ENCODE results near the gene DCTN1. TPM values are rescaled to one million over a fixed set of nuclear protein-coding genes. Genes with fewer than 3 reads are reported as not detected.

The DCTN1 gene
- total RNA-seq, 2 donors from 2014 or later: 159 to 213 TPM

DNA sequence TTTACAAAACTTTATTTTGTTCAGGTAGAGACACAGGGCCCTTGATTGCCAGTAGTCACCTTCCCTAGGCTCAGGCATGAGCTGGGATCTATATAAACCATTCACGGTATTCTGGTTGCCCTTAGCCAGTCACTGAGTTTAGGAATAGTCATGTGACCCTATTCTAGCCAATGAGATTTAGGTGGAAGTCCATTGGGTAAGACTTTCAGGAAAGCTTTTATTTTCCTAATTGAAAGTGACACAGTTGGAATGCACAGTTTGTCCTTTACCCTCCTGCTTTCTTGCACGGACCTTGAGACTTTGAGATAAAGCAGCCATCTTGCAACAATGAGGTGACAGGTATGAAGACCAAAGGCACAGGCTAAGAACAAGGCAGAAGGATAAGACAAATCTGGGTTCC, 58.4 kb downstream of the DCTN1 start:
- no peak for DNase-seq
- TF ChIP-seq, protein P1, sequence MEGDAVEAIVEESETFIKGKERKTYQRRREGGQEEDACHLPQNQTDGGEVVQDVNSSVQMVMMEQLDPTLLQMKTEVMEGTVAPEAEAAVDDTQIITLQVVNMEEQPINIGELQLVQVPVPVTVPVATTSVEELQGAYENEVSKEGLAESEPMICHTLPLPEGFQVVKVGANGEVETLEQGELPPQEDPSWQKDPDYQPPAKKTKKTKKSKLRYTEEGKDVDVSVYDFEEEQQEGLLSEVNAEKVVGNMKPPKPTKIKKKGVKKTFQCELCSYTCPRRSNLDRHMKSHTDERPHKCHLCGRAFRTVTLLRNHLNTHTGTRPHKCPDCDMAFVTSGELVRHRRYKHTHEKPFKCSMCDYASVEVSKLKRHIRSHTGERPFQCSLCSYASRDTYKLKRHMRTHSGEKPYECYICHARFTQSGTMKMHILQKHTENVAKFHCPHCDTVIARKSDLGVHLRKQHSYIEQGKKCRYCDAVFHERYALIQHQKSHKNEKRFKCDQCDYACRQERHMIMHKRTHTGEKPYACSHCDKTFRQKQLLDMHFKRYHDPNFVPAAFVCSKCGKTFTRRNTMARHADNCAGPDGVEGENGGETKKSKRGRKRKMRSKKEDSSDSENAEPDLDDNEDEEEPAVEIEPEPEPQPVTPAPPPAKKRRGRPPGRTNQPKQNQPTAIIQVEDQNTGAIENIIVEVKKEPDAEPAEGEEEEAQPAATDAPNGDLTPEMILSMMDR (conservative IDR thresholded peaks at IDR 0.05): no peak
- no peak overlapping the region for H3K4me3 ChIP-seq (ENCODE audit: low read length)
- H3K4me3 Mint-ChIP-seq: no peak overlapping the region
- no peaks in the 10 kb centered on the region for H3K4me1 ChIP-seq (ENCODE audit: control insufficient read depth, insufficient read depth, low read length)
- H3K27me3 ChIP-seq (ENCODE audit: control insufficient read depth, insufficient read depth, low read length, poor library complexity, severe bottlenecking): peaks cover 3% of the 10 kb centered on the region
- H3K36me3 ChIP-seq (ENCODE audit: control insufficient read depth, insufficient read depth, low read length): no peaks in the 10 kb centered on the region
- H3K27ac ChIP-seq (ENCODE audit: low read depth, low read length): no peak overlapping the region
- no peaks in the 10 kb centered on the region for H3K27me3 Mint-ChIP-seq (ENCODE audit: insufficient read depth)
- H3K9me3 ChIP-seq (ENCODE audit: control insufficient read depth, low read length): no peaks in the 10 kb centered on the region
- no peak overlapping the region for H3K27ac Mint-ChIP-seq
- 93 to 96% methylated on average over 2 of the region's 2 CpGs for WGBS, 2 experiments (ENCODE audit: insufficient coverage in 1 of 2, insufficient read length in 1 of 2)
- H3K36me3 Mint-ChIP-seq (ENCODE audit: low read depth): no peaks in the 10 kb centered on the region
- H3K9ac ChIP-seq (ENCODE audit: extremely low read depth, low read length, poor library complexity, severe bottlenecking): no peak overlapping the region
- H3K4me1 Mint-ChIP-seq: no peaks in the 10 kb centered on the region
- H3K9me3 Mint-ChIP-seq: no peaks in the 10 kb centered on the region

DNA sequence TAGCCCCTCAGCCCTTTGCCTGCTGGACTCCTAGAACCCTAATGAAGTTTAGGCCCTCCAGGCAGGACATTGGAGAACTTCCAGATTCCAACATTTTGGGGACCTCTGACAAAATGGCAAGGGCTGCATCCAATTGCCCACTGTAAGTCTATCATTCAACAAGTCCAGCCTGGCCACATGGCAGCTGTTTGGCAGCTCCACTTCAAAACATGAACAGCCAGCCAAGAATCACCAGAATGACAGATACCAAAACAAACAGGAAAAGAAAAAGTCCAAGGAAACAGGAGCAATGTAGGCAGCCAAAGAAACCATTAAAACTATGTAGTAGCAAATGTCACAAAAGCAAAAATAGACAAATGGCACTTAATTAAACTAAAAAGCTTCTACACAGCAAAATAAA, 62.4 kb downstream of the DCTN1 start:
- TF ChIP-seq, protein P1 (conservative IDR thresholded peaks at IDR 0.05): no peak
- no peak overlapping the region for H3K27ac ChIP-seq (ENCODE audit: low read depth, low read length)
- H3K27me3 Mint-ChIP-seq (ENCODE audit: insufficient read depth): no peaks in the 10 kb centered on the region
- DNase-seq: no peak
- no peaks in the 10 kb centered on the region for H3K9me3 ChIP-seq (ENCODE audit: control insufficient read depth, low read length)
- H3K4me1 ChIP-seq (ENCODE audit: control insufficient read depth, insufficient read depth, low read length): no peaks in the 10 kb centered on the region
- no peak overlapping the region for H3K27ac Mint-ChIP-seq
- no peak overlapping the region for H3K9ac ChIP-seq (ENCODE audit: extremely low read depth, low read length, poor library complexity, severe bottlenecking)
- H3K36me3 ChIP-seq (ENCODE audit: control insufficient read depth, insufficient read depth, low read length): no peaks in the 10 kb centered on the region
- H3K27me3 ChIP-seq (ENCODE audit: control insufficient read depth, insufficient read depth, low read length, poor library complexity, severe bottlenecking): no peaks in the 10 kb centered on the region
- H3K4me3 ChIP-seq (ENCODE audit: low read length): no peak overlapping the region
- H3K4me3 Mint-ChIP-seq: no peak overlapping the region
- no peaks in the 10 kb centered on the region for H3K36me3 Mint-ChIP-seq (ENCODE audit: low read depth)
- H3K4me1 Mint-ChIP-seq: no peaks in the 10 kb centered on the region
- H3K9me3 Mint-ChIP-seq: no peaks in the 10 kb centered on the region

DNA sequence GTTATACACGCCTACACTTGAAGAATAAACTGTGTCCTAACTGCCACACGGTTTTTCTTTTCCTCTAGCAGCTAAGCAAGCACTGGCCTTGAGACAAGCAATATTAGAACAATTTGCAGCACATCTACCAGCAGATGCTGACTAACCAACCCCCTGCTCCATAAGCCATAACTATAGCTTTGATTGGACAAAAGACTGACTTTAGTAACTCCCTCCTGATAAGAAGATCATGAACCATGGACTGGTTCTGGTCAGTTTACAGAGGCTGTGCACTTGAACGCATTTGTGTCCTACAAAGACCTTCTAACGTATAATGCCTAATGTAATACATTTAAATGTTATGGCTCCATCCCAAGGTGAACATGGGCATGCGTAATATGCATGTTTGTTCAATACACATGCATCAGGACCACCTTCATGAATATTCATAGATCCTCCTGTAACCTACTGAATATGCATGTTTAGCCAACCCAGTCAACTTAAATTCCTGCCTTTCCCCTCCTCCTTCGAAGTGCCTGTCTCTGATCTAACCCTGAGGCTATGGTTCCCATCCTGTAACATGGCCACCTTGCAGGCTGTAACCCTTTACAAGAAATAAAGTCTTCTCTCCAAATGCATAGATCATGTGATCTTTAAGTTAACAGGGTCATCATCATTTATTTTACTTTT, 63.4 kb downstream of the DCTN1 start:
- TF ChIP-seq, protein P1 (conservative IDR thresholded peaks at IDR 0.05): no peak
- Histone ChIP-seq H3K4me1 (ENCODE audit: control insufficient read depth, insufficient read depth, low read length) (no peaks in the 10 kb centered on the region), H3K4me3 (ENCODE audit: low read length) (no peak overlapping the region), H3K27me3 (ENCODE audit: control insufficient read depth, insufficient read depth, low read length, poor library complexity, severe bottlenecking) (no peaks in the 10 kb centered on the region), H3K27ac (ENCODE audit: low read depth, low read length) (no peak overlapping the region), H3K9me3 (ENCODE audit: control insufficient read depth, low read length) (no peaks in the 10 kb centered on the region), H3K9ac (ENCODE audit: extremely low read depth, low read length, poor library complexity, severe bottlenecking) (no peak overlapping the region), H3K36me3 (ENCODE audit: control insufficient read depth, insufficient read depth, low read length) (no peaks in the 10 kb centered on the region)
- no peak overlapping the region for H3K4me3 Mint-ChIP-seq
- H3K27me3 Mint-ChIP-seq (ENCODE audit: insufficient read depth): no peaks in the 10 kb centered on the region
- no peak for DNase-seq
- 80 to 81% methylated on average over 5 to 6 of the region's 6 CpGs for WGBS, 2 experiments (ENCODE audit: insufficient coverage in 1 of 2, insufficient read length in 1 of 2)
- no peaks in the 10 kb centered on the region for H3K36me3 Mint-ChIP-seq (ENCODE audit: low read depth)
- H3K4me1 Mint-ChIP-seq: no peaks in the 10 kb centered on the region
- H3K27ac Mint-ChIP-seq: no peak overlapping the region
- H3K9me3 Mint-ChIP-seq: no peaks in the 10 kb centered on the region
